HepG2 (cell line): ENCODE results near the gene CTIF. TPM values are rescaled to one million over a fixed set of nuclear protein-coding genes. Genes with fewer than 3 reads are reported as not detected.
A peak's percentile ranks its signal among the peaks of the same experiment; 100 is the strongest.

Experiments used
- FLYWCH1 ChIP-seq: sonication (generic); formaldehyde crosslinking; IDR thresholded peaks from 2 replicates; pipeline ENCODE4 v1.8.1; 2023; ENCODE audit warnings: mild to moderate bottlenecking, missing genetic modification reagents
- GFI1 ChIP-seq: sonication (generic); formaldehyde crosslinking; IDR thresholded peaks from 2 replicates; pipeline ENCODE4 v1.5.0; 2020; ENCODE audit warnings: missing genetic modification reagents, mild to moderate bottlenecking, borderline replicate concordance
- HOXA3 ChIP-seq: sonication (generic); formaldehyde crosslinking; IDR thresholded peaks from 2 replicates; pipeline ENCODE4 v1.5.0; 2020; ENCODE audit warnings: missing genetic modification reagents
- HOXD1 ChIP-seq: sonication (generic); formaldehyde crosslinking; IDR thresholded peaks from 2 replicates; pipeline ENCODE4 v1.5.0; 2020; ENCODE audit warnings: missing genetic modification reagents
- KDM1A ChIP-seq: IDR thresholded peaks from 2 replicates; pipeline ENCODE4 v1.6.1; 2016; ENCODE audit warnings: missing compliant biosample characterization
- NAIF1 ChIP-seq: sonication (generic); formaldehyde crosslinking; IDR thresholded peaks from 2 replicates; pipeline ENCODE4 v1.5.0; 2020; ENCODE audit warnings: mild to moderate bottlenecking, missing genetic modification reagents, borderline replicate concordance
- NFKBIZ ChIP-seq: IDR thresholded peaks from 2 replicates; pipeline ENCODE4 v1.6.1; 2018; ENCODE audit warnings: missing genetic modification reagents, missing compliant biosample characterization
- PAF1 ChIP-seq: IDR thresholded peaks from 2 replicates; pipeline ENCODE4 v1.6.1; 2016; ENCODE audit warnings: missing genetic modification reagents, missing compliant biosample characterization
- POGZ ChIP-seq: sonication (generic); formaldehyde crosslinking; IDR thresholded peaks from 2 replicates; pipeline ENCODE4 v1.4.0; 2020; ENCODE audit warnings: mild to moderate bottlenecking, missing genetic modification reagents
- SALL1 ChIP-seq: sonication (generic); formaldehyde crosslinking; IDR thresholded peaks from 2 replicates; pipeline ENCODE4 v1.8.0; 2022; ENCODE audit warnings: mild to moderate bottlenecking, missing genetic modification reagents
- SPEN ChIP-seq: sonication (generic); formaldehyde crosslinking; IDR thresholded peaks from 2 replicates; pipeline ENCODE4 v1.5.1; 2020; ENCODE audit warnings: low read depth, mild to moderate bottlenecking, missing genetic modification reagents
- TAF1 ChIP-seq: sonication (generic); formaldehyde crosslinking; IDR thresholded peaks from 2 replicates; pipeline ENCODE4 v1.4.0; 2020; ENCODE audit warnings: missing genetic modification reagents
- TCF12 ChIP-seq, 2 experiments: fragments of 450-650 bp in 1 of 2; sonication (generic) in 1 of 2; formaldehyde crosslinking in 1 of 2; IDR thresholded peaks; 2 replicates each; pipeline versions ENCODE4 v1.6.1 to v1.8.0; 2017 to 2022; ENCODE audit warnings: antibody characterized with exemption in 1 of 2, mild to moderate bottlenecking in 1 of 2, missing genetic modification reagents in 1 of 2, moderate library complexity in 1 of 2
- TCF7L2 ChIP-seq: IDR thresholded peaks from 2 replicates; pipeline ENCODE4 v1.6.1; 2011; ENCODE audit warnings: mild to moderate bottlenecking, low read depth, low read length, moderate library complexity
- ZNF225 ChIP-seq: sonication (generic); formaldehyde crosslinking; IDR thresholded peaks from 2 replicates; pipeline ENCODE4 v1.4.0; 2020; ENCODE audit warnings: mild to moderate bottlenecking, missing genetic modification reagents
- ZNF646 ChIP-seq: sonication (generic); formaldehyde crosslinking; IDR thresholded peaks from 2 replicates; pipeline ENCODE4 v1.9.0; 2021; ENCODE audit warnings: mild to moderate bottlenecking, missing genetic modification reagents
- ZNF841 ChIP-seq: sonication (generic); formaldehyde crosslinking; IDR thresholded peaks from 2 replicates; pipeline ENCODE4 v1.8.1; 2023; ENCODE audit warnings: missing genetic modification reagents, borderline replicate concordance
- ZSCAN29 ChIP-seq: sonication (generic); formaldehyde crosslinking; conservative IDR thresholded peaks from 2 replicates; pipeline ENCODE4 v1.4.0; 2020; ENCODE audit warnings: mild to moderate bottlenecking, missing genetic modification reagents
- polyA plus RNA-seq, 8 experiments: library from polyadenylated mRNA; depleted of rRNA in 3 of 8; stranded (reverse) in 7 of 8; unstranded in 1 of 8; fragments of >200 nt; fragmentation: Illumina TruSeq in 4 of 8; extraction: Trizol in 4 of 8; gene quantifications; 2 replicates each; pipeline versions ENCODE4 v1.2.1 to v1.2.3, GENCODE V29; 2011 to 2016; ENCODE audit warnings: low read depth in 4 of 8, missing spikeins in 1 of 8, mixed read lengths in 1 of 8; ENCODE audit not compliant: insufficient read depth in 1 of 8
- total RNA-seq, 5 experiments: library from RNA; depleted of rRNA; stranded (reverse); fragments of >200 nt; fragmentation: Illumina TruSeq; extraction: Trizol; gene quantifications; 2 replicates each; pipeline ENCODE4 v1.2.3, GENCODE V29; 2016; ENCODE audit warnings: low read depth in 1 of 5
- TF ChIP-seq, protein P1 (sequence below): sonication (generic); formaldehyde crosslinking; IDR thresholded peaks from 2 replicates; pipeline ENCODE4 v1.4.0; 2020; ENCODE audit warnings: missing genetic modification reagents

The CTIF gene
- total and polyA plus RNA-seq, 2 of the 13 experiments (the other 11 are each of a cell fraction or from before 2014, with no cell fraction given) = 18.2 to 28.0 TPM

DNA sequence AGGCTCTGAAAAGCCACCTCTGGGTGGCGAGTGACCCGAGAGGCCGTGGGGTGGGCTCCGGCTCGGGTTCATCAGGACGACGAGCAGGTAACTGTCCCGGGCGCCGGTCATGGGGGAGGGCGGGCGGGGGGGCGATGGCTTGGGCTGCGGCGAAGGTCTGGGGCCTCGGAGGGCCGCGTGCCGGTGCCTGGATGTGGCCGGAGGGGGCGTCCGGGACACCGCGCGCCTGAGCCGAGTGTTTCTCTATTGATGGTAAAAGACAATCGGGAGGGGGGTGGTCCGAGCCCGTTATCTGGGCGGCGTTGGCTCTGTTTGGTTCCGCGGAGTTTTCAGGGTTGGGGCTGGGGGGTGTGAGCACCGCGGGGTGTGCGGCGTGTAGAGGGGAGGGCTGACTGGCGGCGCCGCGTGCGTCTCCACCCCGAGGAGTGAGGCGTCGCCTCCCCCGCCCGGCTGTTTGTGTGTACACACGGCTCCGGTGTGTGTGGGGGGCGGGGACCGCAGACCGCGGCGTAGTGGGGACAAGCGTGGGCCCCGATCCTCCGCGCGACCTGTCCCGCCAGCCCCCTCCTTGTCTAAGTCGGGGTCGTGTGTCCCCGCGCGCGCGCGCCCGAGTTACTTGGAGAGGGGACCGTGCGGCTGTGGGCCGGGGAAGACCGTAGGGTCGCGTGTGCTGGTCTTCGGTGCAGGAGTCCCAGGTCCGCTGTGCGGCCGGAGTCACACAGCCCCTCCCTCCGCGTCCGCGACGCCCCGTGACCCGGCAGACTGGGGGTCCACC lies 1.6 kb downstream of the CTIF start (continued):
- TF ChIP-seq SALL1 (peak; percentile 14; the same call in 1 of the 2 replicates), HOXD1 (CRISPR knock-in tag) (no peak), GFI1 (peak; percentile 36; the same call in 1 of the 2 replicates), ZNF646 (peak; percentile 41; the same call in 1 of the 2 replicates), TCF7L2 (no peak), NAIF1 (CRISPR knock-in tag) (no peak), ZNF841 (CRISPR knock-in tag) (no peak), PAF1 (no peak), ZNF225 (CRISPR knock-in tag) (no peak), HOXA3 (CRISPR knock-in tag) (peak; percentile 36), ZSCAN29 (CRISPR knock-in tag) (no peak), POGZ (CRISPR knock-in tag) (peak; percentile 38; the same call in 1 of the 2 replicates), NFKBIZ (CRISPR knock-in tag) (no peak), TCF12 (IDR thresholded peaks at IDR 0.05) (no peak), TCF12 (CRISPR knock-in tag; IDR thresholded peaks at IDR 0.05) (peak; percentile 61), KDM1A (CRISPR knock-in tag) (no peak; the same call in 1 of the 2 replicates), TAF1 (CRISPR knock-in tag) (peak; percentile 59), FLYWCH1 (CRISPR knock-in tag) (no peak), SPEN (CRISPR knock-in tag) (no peak; the same call in 1 of the 2 replicates)
- TF ChIP-seq, protein P1, sequence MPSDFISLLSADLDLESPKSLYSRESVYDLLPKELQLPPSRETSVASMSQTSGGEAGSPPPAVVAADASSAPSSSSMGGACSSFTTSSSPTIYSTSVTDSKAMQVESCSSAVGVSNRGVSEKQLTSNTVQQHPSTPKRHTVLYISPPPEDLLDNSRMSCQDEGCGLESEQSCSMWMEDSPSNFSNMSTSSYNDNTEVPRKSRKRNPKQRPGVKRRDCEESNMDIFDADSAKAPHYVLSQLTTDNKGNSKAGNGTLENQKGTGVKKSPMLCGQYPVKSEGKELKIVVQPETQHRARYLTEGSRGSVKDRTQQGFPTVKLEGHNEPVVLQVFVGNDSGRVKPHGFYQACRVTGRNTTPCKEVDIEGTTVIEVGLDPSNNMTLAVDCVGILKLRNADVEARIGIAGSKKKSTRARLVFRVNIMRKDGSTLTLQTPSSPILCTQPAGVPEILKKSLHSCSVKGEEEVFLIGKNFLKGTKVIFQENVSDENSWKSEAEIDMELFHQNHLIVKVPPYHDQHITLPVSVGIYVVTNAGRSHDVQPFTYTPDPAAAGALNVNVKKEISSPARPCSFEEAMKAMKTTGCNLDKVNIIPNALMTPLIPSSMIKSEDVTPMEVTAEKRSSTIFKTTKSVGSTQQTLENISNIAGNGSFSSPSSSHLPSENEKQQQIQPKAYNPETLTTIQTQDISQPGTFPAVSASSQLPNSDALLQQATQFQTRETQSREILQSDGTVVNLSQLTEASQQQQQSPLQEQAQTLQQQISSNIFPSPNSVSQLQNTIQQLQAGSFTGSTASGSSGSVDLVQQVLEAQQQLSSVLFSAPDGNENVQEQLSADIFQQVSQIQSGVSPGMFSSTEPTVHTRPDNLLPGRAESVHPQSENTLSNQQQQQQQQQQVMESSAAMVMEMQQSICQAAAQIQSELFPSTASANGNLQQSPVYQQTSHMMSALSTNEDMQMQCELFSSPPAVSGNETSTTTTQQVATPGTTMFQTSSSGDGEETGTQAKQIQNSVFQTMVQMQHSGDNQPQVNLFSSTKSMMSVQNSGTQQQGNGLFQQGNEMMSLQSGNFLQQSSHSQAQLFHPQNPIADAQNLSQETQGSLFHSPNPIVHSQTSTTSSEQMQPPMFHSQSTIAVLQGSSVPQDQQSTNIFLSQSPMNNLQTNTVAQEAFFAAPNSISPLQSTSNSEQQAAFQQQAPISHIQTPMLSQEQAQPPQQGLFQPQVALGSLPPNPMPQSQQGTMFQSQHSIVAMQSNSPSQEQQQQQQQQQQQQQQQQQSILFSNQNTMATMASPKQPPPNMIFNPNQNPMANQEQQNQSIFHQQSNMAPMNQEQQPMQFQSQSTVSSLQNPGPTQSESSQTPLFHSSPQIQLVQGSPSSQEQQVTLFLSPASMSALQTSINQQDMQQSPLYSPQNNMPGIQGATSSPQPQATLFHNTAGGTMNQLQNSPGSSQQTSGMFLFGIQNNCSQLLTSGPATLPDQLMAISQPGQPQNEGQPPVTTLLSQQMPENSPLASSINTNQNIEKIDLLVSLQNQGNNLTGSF = no peak
